SK-N-SH (cell line): ENCODE measurements around the gene FAM78B. TPM values are rescaled to one million over a fixed set of nuclear protein-coding genes. Genes with fewer than 3 reads are reported as not detected.

ENCODE experiments used
- CTCF ChIA-PET: fragments of 300-600, 350-600 bp; formaldehyde crosslinking; extraction: SDS; loops from one replicate; lab custom pipeline; 2021; lab: Yijun Ruan, JAX
- POLR2A ChIA-PET: fragments of 350-600 bp; sonication (Branson Sonifier 250); formaldehyde crosslinking; extraction: SDS; loops from one replicate; lab custom pipeline; 2020; ENCODE audit warnings: antibody characterized with exemption, inconsistent platforms; lab: Yijun Ruan, JAX
- DNase-seq: peaks from one replicate; pipeline ENCODE4 v3.0.0; 2012
- H2AFZ ChIP-seq: fragments of 200-600 bp; sonication (generic); 2 replicates; pipeline ENCODE4 v1.8.1; 2016; ENCODE audit warnings: antibody characterized with exemption, mild to moderate bottlenecking, low read depth
- H3F3A ChIP-seq: fragments of 200-600 bp; sonication (generic); replicated peaks from 2 replicates; pipeline ENCODE3; 2016; ENCODE audit warnings: antibody characterized with exemption, mild to moderate bottlenecking; ENCODE audit not compliant: insufficient read depth
- H3K27ac ChIP-seq, 2 experiments: fragments of 200-500 bp in 1 of 2; fragments of 200-600 bp in 1 of 2; sonication (Bioruptor generic) in 1 of 2; sonication (generic), shearing (Covaris generic) in 1 of 2; 2 replicates each; pipeline versions ENCODE4 v1.5.1 to v1.6.1; 2014 to 2016; ENCODE audit warnings: low read depth in 2 of 2, inconsistent platforms in 1 of 2, low read length in 1 of 2, mild to moderate bottlenecking in 1 of 2, mixed read lengths in 1 of 2
- H3K27me3 ChIP-seq: fragments of 200-600 bp; sonication (generic), shearing (Covaris generic); 2 replicates; pipeline ENCODE4 v1.6.1; 2016; ENCODE audit warnings: mixed run types; ENCODE audit not compliant: insufficient read depth
- H3K36me3 ChIP-seq, 2 experiments: fragments of 200-500 bp in 1 of 2; fragments of 200-600 bp in 1 of 2; sonication (Bioruptor generic) in 1 of 2; sonication (generic) in 1 of 2; replicated peaks in 1 of 2; 2 replicates each; pipeline versions ENCODE3 to v1.5.1; 2014 to 2016; ENCODE audit warnings: low read length in 1 of 2, mild to moderate bottlenecking in 1 of 2; ENCODE audit not compliant: insufficient read depth in 2 of 2, control insufficient read depth in 1 of 2
- H3K4me1 ChIP-seq, 2 experiments: fragments of 200-500 bp in 1 of 2; fragments of 200-600 bp in 1 of 2; sonication (Bioruptor generic) in 1 of 2; sonication (generic), shearing (Covaris generic) in 1 of 2; 2 replicates each; pipeline versions ENCODE4 v1.5.1 to v1.6.1; 2014 to 2016; ENCODE audit warnings: low read depth in 1 of 2, low read length in 1 of 2, mixed run types in 1 of 2; ENCODE audit not compliant: insufficient read depth in 2 of 2, control insufficient read depth in 1 of 2
- H3K4me2 ChIP-seq: fragments of 200-600 bp; sonication (generic), shearing (Covaris generic); 2 replicates; pipeline ENCODE4 v1.6.1; 2017; ENCODE audit warnings: mixed run types
- H3K4me3 ChIP-seq, 2 experiments: fragments of 200-500 bp in 1 of 2; fragments of 200-600 bp in 1 of 2; sonication (Bioruptor generic) in 1 of 2; sonication (generic), shearing (Covaris generic) in 1 of 2; 2 replicates each; pipeline versions ENCODE4 v1.5.1 to v1.8.1; 2014 to 2016; ENCODE audit warnings: low read depth in 2 of 2, inconsistent platforms in 1 of 2, low read length in 1 of 2, mild to moderate bottlenecking in 1 of 2, mixed read lengths in 1 of 2, moderate library complexity in 1 of 2
- H3K79me2 ChIP-seq: fragments of 200-600 bp; sonication (generic); 2 replicates; pipeline ENCODE4 v1.8.1; 2017; ENCODE audit warnings: mild to moderate bottlenecking; ENCODE audit not compliant: insufficient read depth
- H3K9ac ChIP-seq: fragments of 200-600 bp; sonication (generic); 2 replicates; pipeline ENCODE4 v1.6.1; 2017; ENCODE audit warnings: mixed run types
- H3K9me2 ChIP-seq: fragments of 200-600 bp; sonication (generic); 2 replicates; pipeline ENCODE4 v1.6.1; 2017; ENCODE audit warnings: mixed run types
- H3K9me3 ChIP-seq: fragments of 200-600 bp; sonication (generic); 2 replicates; pipeline ENCODE4 v1.6.1; 2017; ENCODE audit warnings: mixed run types, mild to moderate bottlenecking, moderate library complexity
- H4K20me1 ChIP-seq: fragments of 200-600 bp; sonication (generic); 2 replicates; pipeline ENCODE4 v1.6.1; 2017; ENCODE audit warnings: mild to moderate bottlenecking, mixed run types; ENCODE audit not compliant: insufficient read depth
- GABPA ChIP-seq: IDR thresholded peaks from 2 replicates; pipeline ENCODE4 v1.4.0; 2012; ENCODE audit warnings: low read depth, mild to moderate bottlenecking
- GATA2 ChIP-seq: sonication (generic); formaldehyde crosslinking; IDR thresholded peaks from 2 replicates; pipeline ENCODE4 v1.5.0; 2020; ENCODE audit warnings: mild to moderate bottlenecking, missing genetic modification reagents
- NFIC ChIP-seq: IDR thresholded peaks from 2 replicates; pipeline ENCODE4 v1.4.0; 2012; ENCODE audit warnings: borderline replicate concordance
- NRF1 ChIP-seq: IDR thresholded peaks from 2 replicates; pipeline ENCODE4 v1.6.1; 2012; ENCODE audit warnings: low read depth, mild to moderate bottlenecking, low read length
- RXRA ChIP-seq: IDR thresholded peaks from 2 replicates; pipeline ENCODE4 v1.4.0; 2012; ENCODE audit warnings: low read depth, mild to moderate bottlenecking, borderline replicate concordance
- YY1 ChIP-seq: IDR thresholded peaks from 2 replicates; pipeline ENCODE4 v1.4.0; 2012; ENCODE audit warnings: low read depth, mild to moderate bottlenecking
- WGBS: methylation state at CpG from one replicate; pipeline ENCODE4 v1.1.6; 2017; ENCODE audit warnings: low lambda C conversion rate; 5-methylcytosine and 5-hydroxymethylcytosine counted together
- polyA plus RNA-seq, 3 experiments: library from polyadenylated mRNA; depleted of rRNA; stranded (reverse); fragments of >200 nt; gene quantifications; 2 replicates each; pipeline ENCODE4 v1.2.3, GENCODE V29; 2012
- TF ChIP-seq, protein P1 (sequence below): fragments of 150-350 bp; IDR thresholded peaks from 2 replicates; pipeline ENCODE4 v1.6.1; 2017; ENCODE audit warnings: antibody characterized with exemption, low read length, low read depth, borderline replicate concordance
- TF ChIP-seq, protein P2 (sequence below): IDR thresholded peaks from 2 replicates; pipeline ENCODE4 v1.4.0; 2012; ENCODE audit warnings: low read depth, borderline replicate concordance
- TF ChIP-seq, protein P3 (sequence below): IDR thresholded peaks from 2 replicates; pipeline ENCODE4 v1.4.0; 2012; ENCODE audit warnings: low read depth
- TF ChIP-seq, protein P4 (sequence below): fragments of 150-350 bp; IDR thresholded peaks from 2 replicates; pipeline ENCODE4 v1.6.1; 2016; ENCODE audit warnings: mild to moderate bottlenecking, low read depth, low read length
- TF ChIP-seq, protein P5 (sequence below): IDR thresholded peaks from 2 replicates; pipeline ENCODE4; 2012

FAM78B gene
- polyA plus RNA-seq, 1 of the 3 experiments (the other 2 are of a cell fraction), result 0.36 TPM

DNA sequence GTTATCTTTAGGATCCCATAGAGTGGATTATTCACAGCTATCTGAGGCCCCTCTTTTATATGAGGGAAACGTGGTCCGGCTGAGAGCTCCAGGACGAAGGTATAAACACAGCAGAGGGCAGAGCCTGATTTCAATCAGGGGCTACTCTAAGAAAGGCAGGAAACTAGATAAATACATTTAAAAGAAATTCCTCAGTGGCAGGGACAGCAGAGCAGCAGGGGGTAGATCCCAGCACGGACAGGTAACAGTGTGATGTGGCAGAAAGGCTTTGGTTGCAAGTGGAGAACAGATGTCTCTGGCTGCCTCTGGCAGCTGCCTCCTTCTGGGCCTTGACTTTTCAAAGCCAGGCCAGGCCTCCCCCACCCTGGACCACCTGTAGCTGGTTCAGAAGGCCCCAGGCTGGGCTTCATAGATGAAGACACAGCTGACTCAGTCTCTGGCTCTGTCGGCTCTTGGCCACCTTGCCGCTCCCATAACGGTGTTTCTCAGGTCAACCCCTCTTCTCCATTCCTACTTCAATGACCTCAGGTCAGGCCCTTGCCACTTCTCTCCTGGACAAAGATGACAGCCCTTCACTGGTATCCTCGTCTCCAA lies 43.8 kb downstream of the FAM78B start:
- no peaks in the 10 kb centered on the region for H3K9me3 ChIP-seq
- H3K79me2 ChIP-seq, result no peaks in the 10 kb centered on the region
- no peak overlapping the region for H3K4me2 ChIP-seq
- DNase-seq, result no peak
- H3K4me1 ChIP-seq, result no peaks in the 10 kb centered on the region; a peak in 1 of 4 replicates
- no peak overlapping the region for H3K27ac ChIP-seq
- 41% methylated on average over 8 of the region's 8 CpGs for WGBS
- H3K27me3 ChIP-seq, result no peaks in the 10 kb centered on the region
- ChIA-PET POLR2A (no interaction called here), CTCF (interaction anchor here (1.1 to 1.4 kb wide), 2 partner anchors 310 to 356 kb away, joined by 3 to 4 read pairs; no protein-coding TSS in a partner anchor)
- no peaks in the 10 kb centered on the region for H3F3A ChIP-seq
- no peak overlapping the region for H3K9ac ChIP-seq
- TF ChIP-seq GATA2 (CRISPR knock-in tag), result no peak
- TF ChIP-seq, protein P1, sequence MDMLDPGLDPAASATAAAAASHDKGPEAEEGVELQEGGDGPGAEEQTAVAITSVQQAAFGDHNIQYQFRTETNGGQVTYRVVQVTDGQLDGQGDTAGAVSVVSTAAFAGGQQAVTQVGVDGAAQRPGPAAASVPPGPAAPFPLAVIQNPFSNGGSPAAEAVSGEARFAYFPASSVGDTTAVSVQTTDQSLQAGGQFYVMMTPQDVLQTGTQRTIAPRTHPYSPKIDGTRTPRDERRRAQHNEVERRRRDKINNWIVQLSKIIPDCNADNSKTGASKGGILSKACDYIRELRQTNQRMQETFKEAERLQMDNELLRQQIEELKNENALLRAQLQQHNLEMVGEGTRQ, result no peak
- TF ChIP-seq, protein P2, sequence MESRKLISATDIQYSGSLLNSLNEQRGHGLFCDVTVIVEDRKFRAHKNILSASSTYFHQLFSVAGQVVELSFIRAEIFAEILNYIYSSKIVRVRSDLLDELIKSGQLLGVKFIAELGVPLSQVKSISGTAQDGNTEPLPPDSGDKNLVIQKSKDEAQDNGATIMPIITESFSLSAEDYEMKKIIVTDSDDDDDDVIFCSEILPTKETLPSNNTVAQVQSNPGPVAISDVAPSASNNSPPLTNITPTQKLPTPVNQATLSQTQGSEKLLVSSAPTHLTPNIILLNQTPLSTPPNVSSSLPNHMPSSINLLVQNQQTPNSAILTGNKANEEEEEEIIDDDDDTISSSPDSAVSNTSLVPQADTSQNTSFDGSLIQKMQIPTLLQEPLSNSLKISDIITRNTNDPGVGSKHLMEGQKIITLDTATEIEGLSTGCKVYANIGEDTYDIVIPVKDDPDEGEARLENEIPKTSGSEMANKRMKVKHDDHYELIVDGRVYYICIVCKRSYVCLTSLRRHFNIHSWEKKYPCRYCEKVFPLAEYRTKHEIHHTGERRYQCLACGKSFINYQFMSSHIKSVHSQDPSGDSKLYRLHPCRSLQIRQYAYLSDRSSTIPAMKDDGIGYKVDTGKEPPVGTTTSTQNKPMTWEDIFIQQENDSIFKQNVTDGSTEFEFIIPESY, result no peak
- TF ChIP-seq RXRA, result no peak
- TF ChIP-seq NRF1, result no peak
- TF ChIP-seq, protein P3, sequence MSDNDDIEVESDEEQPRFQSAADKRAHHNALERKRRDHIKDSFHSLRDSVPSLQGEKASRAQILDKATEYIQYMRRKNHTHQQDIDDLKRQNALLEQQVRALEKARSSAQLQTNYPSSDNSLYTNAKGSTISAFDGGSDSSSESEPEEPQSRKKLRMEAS, result no peak
- TF ChIP-seq, protein P4, sequence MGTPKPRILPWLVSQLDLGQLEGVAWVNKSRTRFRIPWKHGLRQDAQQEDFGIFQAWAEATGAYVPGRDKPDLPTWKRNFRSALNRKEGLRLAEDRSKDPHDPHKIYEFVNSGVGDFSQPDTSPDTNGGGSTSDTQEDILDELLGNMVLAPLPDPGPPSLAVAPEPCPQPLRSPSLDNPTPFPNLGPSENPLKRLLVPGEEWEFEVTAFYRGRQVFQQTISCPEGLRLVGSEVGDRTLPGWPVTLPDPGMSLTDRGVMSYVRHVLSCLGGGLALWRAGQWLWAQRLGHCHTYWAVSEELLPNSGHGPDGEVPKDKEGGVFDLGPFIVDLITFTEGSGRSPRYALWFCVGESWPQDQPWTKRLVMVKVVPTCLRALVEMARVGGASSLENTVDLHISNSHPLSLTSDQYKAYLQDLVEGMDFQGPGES, result no peak
- TF ChIP-seq, protein P5, sequence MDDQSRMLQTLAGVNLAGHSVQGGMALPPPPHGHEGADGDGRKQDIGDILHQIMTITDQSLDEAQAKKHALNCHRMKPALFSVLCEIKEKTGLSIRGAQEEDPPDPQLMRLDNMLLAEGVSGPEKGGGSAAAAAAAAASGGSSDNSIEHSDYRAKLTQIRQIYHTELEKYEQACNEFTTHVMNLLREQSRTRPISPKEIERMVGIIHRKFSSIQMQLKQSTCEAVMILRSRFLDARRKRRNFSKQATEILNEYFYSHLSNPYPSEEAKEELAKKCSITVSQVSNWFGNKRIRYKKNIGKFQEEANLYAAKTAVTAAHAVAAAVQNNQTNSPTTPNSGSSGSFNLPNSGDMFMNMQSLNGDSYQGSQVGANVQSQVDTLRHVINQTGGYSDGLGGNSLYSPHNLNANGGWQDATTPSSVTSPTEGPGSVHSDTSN, result no peak
- TF ChIP-seq YY1, result no peak
- TF ChIP-seq NFIC, result no peak
- no peak for TF ChIP-seq GABPA
- H3K9me2 ChIP-seq, result no peaks in the 10 kb centered on the region
- H4K20me1 ChIP-seq, result no peaks in the 10 kb centered on the region
- H3K4me3 ChIP-seq, result no peak overlapping the region
- H2AFZ ChIP-seq, result no peak overlapping the region
- no peaks in the 10 kb centered on the region for H3K36me3 ChIP-seq
